A673 (cell line): Measurements from ENCODE around the gene CMTM1.

Experiments used
- CTCF ChIP-seq: fragments of 300-800, 200-600 bp; sonication (generic); conservative IDR thresholded peaks from 2 replicates; pipeline ENCODE4 v1.5.1; 2017; ENCODE audit warnings: low read depth, mild to moderate bottlenecking, antibody characterized with exemption, low read length, moderate library complexity, mixed read lengths
- EZH2 ChIP-seq: fragments of 200-600 bp; sonication (generic); IDR thresholded peaks from 2 replicates; pipeline ENCODE4 v1.6.1; 2017; ENCODE audit warnings: borderline replicate concordance, low read depth, mild to moderate bottlenecking, mixed read lengths, antibody characterized with exemption, low read length; ENCODE audit not compliant: poor library complexity, severe bottlenecking

- TF ChIP-seq CTCF, result no peak
- TF ChIP-seq EZH2, result no peak
These were observed 12.2 kb upstream of the CMTM1 start for GRCh38 chr16:66554021-66554420.
